K562 (cell line): ENCODE measurements around the gene VDAC2. TPM values are rescaled to one million over a fixed set of nuclear protein-coding genes. Genes with fewer than 3 reads are reported as not detected.

Experiments used
- BDP1 ChIP-seq: IDR thresholded peaks from 3 replicates; pipeline ENCODE4 v1.6.1; 2011; ENCODE audit not compliant: insufficient read length, insufficient read depth
- CBX3 ChIP-seq, 2 experiments: IDR thresholded peaks; 1 replicate in 1 of 2; 2 replicates in 1 of 2; pipeline ENCODE4 v1.6.1; 2012; ENCODE audit warnings: inconsistent platforms in 2 of 2, low read length in 2 of 2, borderline replicate concordance in 1 of 2, control low read depth in 1 of 2
- CHD4 ChIP-seq: fragments of 200-600 bp; sonication (generic); IDR thresholded peaks from 3 replicates; pipeline ENCODE4 v1.6.1; 2012; ENCODE audit warnings: low read depth, mild to moderate bottlenecking, mixed read lengths, low read length, inconsistent platforms; ENCODE audit not compliant: insufficient read depth, insufficient replicate concordance, poor library complexity, severe bottlenecking
- ESRRA ChIP-seq: fragments of 450-650 bp; IDR thresholded peaks from 2 replicates; pipeline ENCODE4 v1.6.1; 2014; ENCODE audit warnings: low read depth, mild to moderate bottlenecking, moderate library complexity, borderline replicate concordance
- GTF2F1 ChIP-seq: IDR thresholded peaks from 2 replicates; pipeline ENCODE4 v1.6.1; 2011; ENCODE audit warnings: low read depth, low read length, improper control_type of control experiment
- JUND ChIP-seq, 2 experiments: IDR thresholded peaks; 2 replicates in 1 of 2; 3 replicates in 1 of 2; pipeline ENCODE4 v1.6.1; 2011; ENCODE audit warnings: borderline replicate concordance in 2 of 2, low read depth in 2 of 2, low read length in 2 of 2, improper control_type of control experiment in 1 of 2, missing biosample characterization in 1 of 2, missing genetic modification characterization in 1 of 2, missing genetic modification reagents in 1 of 2
- POLR3G ChIP-seq: IDR thresholded peaks from 2 replicates; pipeline ENCODE4 v1.6.1; 2011; ENCODE audit not compliant: insufficient read length, insufficient replicate concordance; ENCODE audit errors: extremely low read depth
- PRMT5 ChIP-seq: sonication (generic); formaldehyde crosslinking; IDR thresholded peaks from 2 replicates; pipeline ENCODE4 v1.5.0; 2020; ENCODE audit warnings: missing genetic modification reagents
- RAD21 ChIP-seq, 2 experiments: fragments of 250-450 bp in 1 of 2; fragments of 450-650 bp in 1 of 2; sonication (Bioruptor Pico) in 1 of 2; formaldehyde crosslinking in 1 of 2; IDR thresholded peaks in 1 of 2; conservative IDR thresholded peaks in 1 of 2; 2 replicates each; pipeline versions ENCODE4 v1.4.0 to v1.8.0; 2020 to 2022; ENCODE audit warnings: mild to moderate bottlenecking in 2 of 2, moderate library complexity in 1 of 2
- REST ChIP-seq, 2 experiments: fragments of 450-650 bp; formaldehyde crosslinking in 1 of 2; IDR thresholded peaks; 2 replicates each; pipeline versions ENCODE4 v1.4.0 to v1.6.1; 2014 to 2020; ENCODE audit warnings: mild to moderate bottlenecking in 2 of 2, borderline replicate concordance in 1 of 2, low read depth in 1 of 2
- TEAD2 ChIP-seq: fragments of 450-650 bp; IDR thresholded peaks from 2 replicates; pipeline ENCODE4 v1.6.1; 2016; ENCODE audit warnings: missing genetic modification characterization, control low read depth, missing compliant biosample characterization
- TSC22D4 ChIP-seq: fragments of 450-650 bp; IDR thresholded peaks from 2 replicates; pipeline ENCODE4 v1.6.1; 2016; ENCODE audit warnings: missing genetic modification characterization, missing biosample characterization, control low read depth
- ZNF140 ChIP-seq: fragments of 250-450 bp; sonication (Bioruptor Pico); IDR thresholded peaks from 2 replicates; pipeline ENCODE4 v1.8.0; 2021; ENCODE audit warnings: moderate library complexity, mild to moderate bottlenecking, inconsistent platforms
- polyA plus RNA-seq, 8 experiments: library from polyadenylated mRNA; depleted of rRNA in 4 of 8; stranded (reverse) in 5 of 8; unstranded in 3 of 8; fragments of >200 nt; fragmentation: Nextera tagmentation in 2 of 8; fragmentation: Illumina TruSeq in 1 of 8; extraction: Ambion mirVana in 2 of 8; extraction: Trizol in 1 of 8; gene quantifications; 2 replicates each; pipeline versions ENCODE4 v1.2.1 to v1.2.3, GENCODE V29; 2011 to 2014; ENCODE audit warnings: inconsistent platforms in 1 of 8, missing spikeins in 1 of 8
- total RNA-seq, 7 experiments: library from RNA; depleted of rRNA in 6 of 7; stranded (reverse); fragments of >200 nt in 6 of 7; fragmentation: Illumina TruSeq in 2 of 7; extraction: Trizol in 2 of 7; gene quantifications; 2 replicates each; pipeline versions ENCODE4 v1.2.1 to v1.2.3, GENCODE V29; 2011 to 2021; ENCODE audit warnings: low replicate concordance in 1 of 7
- TF ChIP-seq, protein P1 (sequence below): fragments of 250-450 bp; sonication (Bioruptor Pico); IDR thresholded peaks from 2 replicates; pipeline ENCODE4 v1.4.0; 2020; ENCODE audit warnings: mild to moderate bottlenecking, moderate library complexity

The VDAC2 gene
- total and polyA plus RNA-seq, 9 of the 15 experiments (the other 6 are each of a cell fraction or from before 2014, with no cell fraction given), result 139 to 450 (median 250) TPM

- TF ChIP-seq POLR3G, result no peak
- TF ChIP-seq REST (IDR thresholded peaks at IDR 0.05; ENCODE audit: borderline replicate concordance), result no peak
- peak; percentile 84 for TF ChIP-seq REST (CRISPR knock-in tag; IDR thresholded peaks at IDR 0.05; ENCODE audit: low read depth)
- TF ChIP-seq RAD21 (CRISPR knock-in tag; conservative IDR thresholded peaks at IDR 0.05 in 1 of 2, IDR thresholded peaks at IDR 0.05 in 1 of 2), result 0 out of 4 replicates have a peak, but pooled peaks of 1 of the 2 experiments have one; percentile 22
- TF ChIP-seq CBX3 (IDR thresholded peaks at IDR 0.05; ENCODE audit: borderline replicate concordance in 1 of 2, low read length in 2 of 2), result peak in 1 of 2 experiments; percentile 13; a peak in 1 of 3 replicates
- TF ChIP-seq JUND (IDR thresholded peaks at IDR 0.05; ENCODE audit: borderline replicate concordance, low read depth, low read length), result peak; percentile 61
- TF ChIP-seq JUND (tag; IDR thresholded peaks at IDR 0.05; ENCODE audit: borderline replicate concordance, low read depth, low read length), result no peak; the same call in 2 of the 3 replicates
- no peak for TF ChIP-seq BDP1
- TF ChIP-seq CHD4, result no peak
- no peak for TF ChIP-seq ZNF140 (CRISPR knock-in tag)
- peak; percentile 97 for TF ChIP-seq ESRRA
- TF ChIP-seq, protein P1, sequence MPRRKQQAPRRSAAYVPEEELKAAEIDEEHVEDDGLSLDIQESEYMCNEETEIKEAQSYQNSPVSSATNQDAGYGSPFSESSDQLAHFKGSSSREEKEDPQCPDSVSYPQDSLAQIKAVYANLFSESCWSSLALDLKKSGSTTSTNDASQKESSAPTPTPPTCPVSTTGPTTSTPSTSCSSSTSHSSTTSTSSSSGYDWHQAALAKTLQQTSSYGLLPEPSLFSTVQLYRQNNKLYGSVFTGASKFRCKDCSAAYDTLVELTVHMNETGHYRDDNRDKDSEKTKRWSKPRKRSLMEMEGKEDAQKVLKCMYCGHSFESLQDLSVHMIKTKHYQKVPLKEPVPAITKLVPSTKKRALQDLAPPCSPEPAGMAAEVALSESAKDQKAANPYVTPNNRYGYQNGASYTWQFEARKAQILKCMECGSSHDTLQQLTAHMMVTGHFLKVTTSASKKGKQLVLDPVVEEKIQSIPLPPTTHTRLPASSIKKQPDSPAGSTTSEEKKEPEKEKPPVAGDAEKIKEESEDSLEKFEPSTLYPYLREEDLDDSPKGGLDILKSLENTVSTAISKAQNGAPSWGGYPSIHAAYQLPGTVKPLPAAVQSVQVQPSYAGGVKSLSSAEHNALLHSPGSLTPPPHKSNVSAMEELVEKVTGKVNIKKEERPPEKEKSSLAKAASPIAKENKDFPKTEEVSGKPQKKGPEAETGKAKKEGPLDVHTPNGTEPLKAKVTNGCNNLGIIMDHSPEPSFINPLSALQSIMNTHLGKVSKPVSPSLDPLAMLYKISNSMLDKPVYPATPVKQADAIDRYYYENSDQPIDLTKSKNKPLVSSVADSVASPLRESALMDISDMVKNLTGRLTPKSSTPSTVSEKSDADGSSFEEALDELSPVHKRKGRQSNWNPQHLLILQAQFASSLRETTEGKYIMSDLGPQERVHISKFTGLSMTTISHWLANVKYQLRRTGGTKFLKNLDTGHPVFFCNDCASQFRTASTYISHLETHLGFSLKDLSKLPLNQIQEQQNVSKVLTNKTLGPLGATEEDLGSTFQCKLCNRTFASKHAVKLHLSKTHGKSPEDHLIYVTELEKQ (CRISPR knock-in tag), result no peak
- TF ChIP-seq TSC22D4 (tag), result no peak
- TF ChIP-seq TEAD2 (tag), result no peak
- TF ChIP-seq GTF2F1, result peak; percentile 86
- peak; percentile 51; the same call in 1 of the 2 replicates for TF ChIP-seq PRMT5 (CRISPR knock-in tag)
Observed at GRCh38 chr10:75210282-75211006, at the start of gene VDAC2 (continued).
